ENCODE measurements around the gene PPIH.
"Not testable (repeated sequence)": the region's sequence is repeated elsewhere in the genome, so short reads cannot be mapped to it uniquely, and the experiment has no call there.

PPIH gene

DNA sequence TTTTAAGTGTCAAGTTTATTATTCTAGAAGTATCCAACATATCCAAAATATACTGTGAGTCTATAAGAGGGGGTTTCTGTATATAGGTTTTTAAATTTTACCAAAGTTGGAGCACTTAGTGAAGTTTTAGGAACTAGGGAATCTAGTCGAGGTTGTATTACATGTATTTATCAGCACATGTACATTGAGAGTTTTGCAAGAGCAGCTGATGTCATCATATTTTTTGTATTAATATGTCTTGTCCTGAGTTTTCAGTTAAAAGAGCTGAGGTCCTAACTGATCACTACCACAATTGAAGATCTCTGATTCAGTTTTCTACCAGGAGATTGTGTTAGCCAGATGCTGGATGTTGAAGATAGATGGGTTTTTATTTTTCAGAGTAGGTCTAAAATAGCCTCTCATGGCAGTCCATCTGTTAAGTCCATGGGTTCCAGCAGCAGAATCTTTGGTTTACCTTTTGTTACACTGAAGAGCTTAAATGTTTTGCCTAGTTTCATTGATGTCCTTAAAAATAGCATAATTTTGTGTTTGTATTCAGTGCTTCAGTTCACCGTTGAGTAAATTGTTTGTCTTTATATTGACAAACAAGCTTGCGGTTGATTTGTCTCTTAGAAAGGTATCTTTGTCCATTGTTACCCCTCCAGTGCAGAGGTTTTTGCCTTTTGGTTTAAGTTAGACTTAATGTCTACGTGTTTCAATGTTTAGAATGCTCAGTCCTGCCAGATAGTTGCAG lies 40.0 kb downstream of the PPIH start:
- Histone ChIP-seq H3K36me3 (ENCODE audit: control insufficient read depth, low read length) (peaks cover 98% of the 10 kb centered on the region), H3K9me3 (ENCODE audit: control insufficient read depth, insufficient read depth, low read length) (no peaks in the 10 kb centered on the region), H3K79me2 (ENCODE audit: control insufficient read depth, low read length) (peaks cover 84% of the 10 kb centered on the region), H3K4me3 (ENCODE audit: low read length) (no peak overlapping the region), H3K4me1 (ENCODE audit: control insufficient read depth, low read length) (no peaks in the 10 kb centered on the region), H3K9me2 (replicated peaks; ENCODE audit: control insufficient read depth, low read length) (no peaks in the 10 kb centered on the region), H3K4me2 (ENCODE audit: low read length) (no peak overlapping the region), H4K20me1 (ENCODE audit: control insufficient read depth, insufficient read depth, low read depth, low read length) (peaks cover 36% of the 10 kb centered on the region), H3K27ac (ENCODE audit: low read depth, low read length) (no peak overlapping the region), H3F3A (ENCODE audit: control insufficient read depth, insufficient read depth) (peaks cover 32% of the 10 kb centered on the region), H3K27me3 (ENCODE audit: control insufficient read depth, low read length) (no peaks in the 10 kb centered on the region)
- TF ChIP-seq, protein P1, sequence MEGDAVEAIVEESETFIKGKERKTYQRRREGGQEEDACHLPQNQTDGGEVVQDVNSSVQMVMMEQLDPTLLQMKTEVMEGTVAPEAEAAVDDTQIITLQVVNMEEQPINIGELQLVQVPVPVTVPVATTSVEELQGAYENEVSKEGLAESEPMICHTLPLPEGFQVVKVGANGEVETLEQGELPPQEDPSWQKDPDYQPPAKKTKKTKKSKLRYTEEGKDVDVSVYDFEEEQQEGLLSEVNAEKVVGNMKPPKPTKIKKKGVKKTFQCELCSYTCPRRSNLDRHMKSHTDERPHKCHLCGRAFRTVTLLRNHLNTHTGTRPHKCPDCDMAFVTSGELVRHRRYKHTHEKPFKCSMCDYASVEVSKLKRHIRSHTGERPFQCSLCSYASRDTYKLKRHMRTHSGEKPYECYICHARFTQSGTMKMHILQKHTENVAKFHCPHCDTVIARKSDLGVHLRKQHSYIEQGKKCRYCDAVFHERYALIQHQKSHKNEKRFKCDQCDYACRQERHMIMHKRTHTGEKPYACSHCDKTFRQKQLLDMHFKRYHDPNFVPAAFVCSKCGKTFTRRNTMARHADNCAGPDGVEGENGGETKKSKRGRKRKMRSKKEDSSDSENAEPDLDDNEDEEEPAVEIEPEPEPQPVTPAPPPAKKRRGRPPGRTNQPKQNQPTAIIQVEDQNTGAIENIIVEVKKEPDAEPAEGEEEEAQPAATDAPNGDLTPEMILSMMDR (IDR thresholded peaks at IDR 0.05; ENCODE audit: low read depth, low read length, poor library complexity, severe bottlenecking), result no peak

- peaks cover 81% of the 10 kb centered on the region for H3K79me2 ChIP-seq (ENCODE audit: control insufficient read depth, low read length)
- no peak overlapping the region for H3K4me3 ChIP-seq (ENCODE audit: low read length)
- H3K36me3 ChIP-seq (ENCODE audit: control insufficient read depth, low read length), result peaks cover 98% of the 10 kb centered on the region
- H3K27ac ChIP-seq (ENCODE audit: low read depth, low read length), result no peak overlapping the region
- no peak overlapping the region for H3K4me2 ChIP-seq (ENCODE audit: low read length)
- H3K4me1 ChIP-seq (ENCODE audit: control insufficient read depth, low read length), result no peaks in the 10 kb centered on the region
- no peaks in the 10 kb centered on the region for H3K27me3 ChIP-seq (ENCODE audit: control insufficient read depth, low read length)
- peaks cover 44% of the 10 kb centered on the region for H3F3A ChIP-seq (ENCODE audit: control insufficient read depth, insufficient read depth)
- H3K9me3 ChIP-seq (ENCODE audit: control insufficient read depth, insufficient read depth, low read length), result no peaks in the 10 kb centered on the region
- H3K9me2 ChIP-seq (replicated peaks; ENCODE audit: control insufficient read depth, low read length), result no peaks in the 10 kb centered on the region
- no peak for TF ChIP-seq EZH2phosphoT487 (IDR thresholded peaks at IDR 0.05; ENCODE audit: borderline replicate concordance, low read length)
- TF ChIP-seq, protein P1 (IDR thresholded peaks at IDR 0.05; ENCODE audit: low read depth, low read length, poor library complexity, severe bottlenecking), result no peak
- H4K20me1 ChIP-seq (ENCODE audit: control insufficient read depth, insufficient read depth, low read depth, low read length), result peaks cover 28% of the 10 kb centered on the region; the same call in 1 of the 2 replicates
Measured at GRCh38 chr1:42700006-42700405, 41.8 kb downstream of the PPIH start.

- no peaks in the 10 kb centered on the region for H3K4me1 ChIP-seq (ENCODE audit: control insufficient read depth, low read length)
- H3K36me3 ChIP-seq (ENCODE audit: control insufficient read depth, low read length), result peaks cover 90% of the 10 kb centered on the region
- H3K9me2 ChIP-seq (replicated peaks; ENCODE audit: control insufficient read depth, low read length), result no peaks in the 10 kb centered on the region
- H3K27ac ChIP-seq (ENCODE audit: low read depth, low read length), result no peak overlapping the region
- H4K20me1 ChIP-seq (ENCODE audit: control insufficient read depth, insufficient read depth, low read depth, low read length), result peaks cover 17% of the 10 kb centered on the region; the same call in 1 of the 2 replicates
- peaks cover 43% of the 10 kb centered on the region for H3F3A ChIP-seq (ENCODE audit: control insufficient read depth, insufficient read depth)
- H3K9me3 ChIP-seq (ENCODE audit: control insufficient read depth, insufficient read depth, low read length), result no peaks in the 10 kb centered on the region
- H3K27me3 ChIP-seq (ENCODE audit: control insufficient read depth, low read length), result no peaks in the 10 kb centered on the region
- H3K4me3 ChIP-seq (ENCODE audit: low read length), result no peak overlapping the region
- TF ChIP-seq, protein P1 (IDR thresholded peaks at IDR 0.05; ENCODE audit: low read depth, low read length, poor library complexity, severe bottlenecking), result no peak
- TF ChIP-seq EZH2phosphoT487 (IDR thresholded peaks at IDR 0.05; ENCODE audit: borderline replicate concordance, low read length), result no peak
- H3K79me2 ChIP-seq (ENCODE audit: control insufficient read depth, low read length), result peaks cover 66% of the 10 kb centered on the region
- no peak overlapping the region for H3K4me2 ChIP-seq (ENCODE audit: low read length)
Measured at GRCh38 chr1:42703888-42704464, 45.8 kb downstream of the PPIH start.

DNA sequence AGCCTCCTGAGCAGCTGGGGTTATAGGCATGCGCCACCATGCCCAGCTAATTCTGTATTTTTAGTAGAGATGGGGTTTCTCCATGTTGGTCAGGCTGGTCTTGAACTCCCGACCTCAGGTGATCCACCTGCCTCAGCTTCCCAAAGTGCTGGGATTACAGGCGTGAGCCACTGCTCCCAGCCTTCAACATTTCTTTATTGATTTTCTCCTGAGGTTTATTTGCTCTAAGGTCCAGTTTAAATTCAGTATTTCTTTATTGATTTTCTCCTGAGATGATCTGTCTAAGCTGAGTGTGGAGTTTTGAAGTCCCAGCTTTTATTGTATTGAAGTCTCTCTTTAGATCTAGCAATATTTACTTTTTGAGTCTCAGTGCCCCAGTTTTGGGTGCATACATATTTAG lies 54.6 kb downstream of the PPIH start:
- H3K4me2 ChIP-seq (ENCODE audit: low read length); H3K4me1 ChIP-seq (ENCODE audit: control insufficient read depth, low read length); H3K4me3 ChIP-seq (ENCODE audit: low read length); H3K9me2 ChIP-seq (replicated peaks; ENCODE audit: control insufficient read depth, low read length); H3K27ac ChIP-seq (ENCODE audit: low read depth, low read length); H3K9me3 ChIP-seq (ENCODE audit: control insufficient read depth, insufficient read depth, low read length); H3K27me3 ChIP-seq (ENCODE audit: control insufficient read depth, low read length); H4K20me1 ChIP-seq (ENCODE audit: control insufficient read depth, insufficient read depth, low read depth, low read length): not testable (repeated sequence)
- peaks cover 23% of the 10 kb centered on the region for H3F3A ChIP-seq (ENCODE audit: control insufficient read depth, insufficient read depth)
- peaks cover 61% of the 10 kb centered on the region for H3K36me3 ChIP-seq (ENCODE audit: control insufficient read depth, low read length)
- peaks cover 28% of the 10 kb centered on the region for H3K79me2 ChIP-seq (ENCODE audit: control insufficient read depth, low read length)

Data from DOHH2 (cell line).